HG03060 (cell line): ENCODE measurements around the gene LTBP2.

ENCODE experiments used
- ATAC-seq: cut with Tn5 transposase; IDR thresholded peaks from one replicate; pipeline ENCODE4 v1.9.1; 2021; ENCODE audit warnings: low read depth, moderate number of reproducible peaks; ENCODE audit not compliant: unreplicated experiment

Gene LTBP2

DNA sequence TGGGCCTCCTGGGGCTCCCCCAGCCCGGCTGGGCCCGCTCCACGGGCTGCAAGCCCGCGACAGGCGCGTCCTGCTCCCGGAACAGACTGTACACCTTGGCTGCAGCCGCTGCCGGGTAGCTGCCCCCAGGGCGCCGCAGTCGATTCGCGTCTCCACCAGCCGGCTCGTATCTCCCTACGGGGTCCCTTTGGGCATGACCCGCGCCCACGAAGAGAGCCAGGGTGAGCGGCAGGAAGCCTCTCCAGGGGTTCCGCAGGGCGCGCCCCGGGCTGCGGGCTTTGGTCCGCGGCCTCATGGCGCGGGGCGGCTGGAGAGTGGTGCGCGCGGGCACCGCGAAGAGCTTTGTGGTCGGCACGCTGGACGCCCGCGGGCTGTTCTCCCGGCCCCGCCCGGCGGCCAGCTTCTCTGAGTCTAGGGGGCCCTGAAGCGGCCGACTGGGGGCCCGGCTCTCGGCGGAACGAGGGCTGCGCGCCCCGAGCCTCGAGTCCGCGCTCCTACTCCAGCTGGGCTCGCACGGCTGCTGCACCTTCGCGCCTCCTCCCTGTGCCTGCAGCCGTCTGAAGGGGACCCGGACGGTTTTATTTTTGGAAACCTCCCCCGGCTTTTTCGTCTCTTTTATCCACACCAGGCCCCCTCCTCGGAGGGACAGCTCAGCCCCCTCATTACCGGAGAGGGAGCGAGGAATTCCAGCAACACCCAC is at the start of gene LTBP2:
LTBP2 (minus strand) TSS at position 588 of the 700 bp plus-strand sequence; CDS start at position 295, 293 bp downstream.
- no peak for ATAC-seq

DNA sequence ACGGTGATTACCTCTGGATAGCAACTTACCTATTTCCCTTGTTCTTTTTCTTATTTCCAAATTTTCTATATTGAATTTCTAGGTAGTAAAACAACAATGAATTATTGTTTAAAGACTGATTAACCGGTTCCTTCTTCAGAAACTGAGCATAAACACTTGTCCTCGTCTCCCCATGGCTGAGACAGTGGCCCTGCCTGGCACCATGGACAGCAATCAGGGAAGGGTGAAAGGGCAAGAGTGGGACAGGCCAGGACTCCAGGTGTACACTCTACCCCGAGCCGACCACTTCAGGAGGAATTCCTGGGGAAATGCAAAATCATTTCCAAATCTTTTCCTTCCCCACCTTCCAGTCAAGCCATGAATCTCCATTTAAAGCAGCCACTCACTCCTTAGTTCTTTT is 48.8 kb upstream of the LTBP2 start:
- ATAC-seq: no peak

DNA sequence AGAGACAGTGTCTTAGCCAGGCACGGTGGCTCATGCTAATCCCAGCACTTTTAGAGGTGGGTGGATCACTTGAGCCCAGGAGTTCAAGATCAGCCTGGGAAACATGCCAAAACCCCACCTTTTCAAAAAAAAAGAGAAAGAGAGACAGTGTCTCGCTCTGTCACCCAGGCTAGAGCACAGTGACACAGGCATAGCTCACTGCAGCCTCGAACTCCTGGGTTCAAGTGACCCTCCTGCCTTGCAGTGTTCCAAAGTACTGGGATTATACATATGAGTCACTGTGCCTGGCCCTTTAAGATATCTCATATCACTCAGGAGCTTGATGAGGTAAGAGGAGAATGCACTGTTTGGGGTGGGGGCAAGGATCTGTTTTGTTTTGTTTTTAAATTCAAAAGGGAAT is 48.1 kb upstream of the LTBP2 start:
- ATAC-seq: no peak

DNA sequence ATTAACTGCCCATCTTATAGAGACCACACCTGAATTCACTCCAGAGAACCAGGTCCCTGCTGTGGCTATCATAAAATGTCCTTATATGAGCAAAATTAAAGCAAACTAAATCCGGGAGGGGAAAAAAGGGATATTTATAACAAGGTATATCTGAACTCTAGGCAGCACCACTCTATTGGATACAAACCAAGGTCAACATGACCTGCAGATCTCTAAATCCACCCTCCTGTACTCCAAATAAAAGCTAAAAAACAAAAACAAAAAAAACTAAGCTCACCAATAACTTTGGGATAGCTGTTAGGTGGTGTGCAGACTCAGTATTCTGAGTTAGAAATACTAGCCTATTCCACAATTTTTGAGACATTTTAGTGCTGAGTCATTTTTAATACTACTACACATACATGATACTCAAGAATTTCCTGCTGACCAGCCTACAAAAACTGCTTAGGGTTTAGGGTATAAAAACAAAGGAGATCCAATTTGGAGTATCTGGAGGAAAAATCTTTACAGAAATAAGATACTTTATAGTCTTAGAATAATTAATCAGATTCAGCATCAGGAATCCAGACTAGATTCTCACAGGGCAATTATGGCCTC is 46.6 kb upstream of the LTBP2 start:
- no peak for ATAC-seq

DNA sequence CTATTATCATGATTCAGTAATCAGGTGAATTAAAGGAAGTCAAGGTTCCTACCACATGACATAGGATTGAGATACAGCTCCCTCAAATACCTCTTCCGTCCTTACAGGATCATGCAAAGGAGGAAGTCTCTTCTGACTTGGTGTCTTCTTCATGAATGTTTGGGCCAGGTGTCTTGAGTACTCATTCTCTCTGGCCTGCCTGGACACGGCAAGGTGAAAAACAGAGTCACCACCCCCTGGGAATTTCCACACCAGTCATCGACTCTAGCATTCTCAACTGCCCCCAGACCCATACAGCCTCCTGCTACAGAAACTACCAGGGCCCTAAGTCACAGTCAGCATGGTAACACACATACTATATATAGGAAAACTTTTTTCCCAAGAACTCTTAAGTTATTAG is 44.9 kb upstream of the LTBP2 start:
- no peak for ATAC-seq

DNA sequence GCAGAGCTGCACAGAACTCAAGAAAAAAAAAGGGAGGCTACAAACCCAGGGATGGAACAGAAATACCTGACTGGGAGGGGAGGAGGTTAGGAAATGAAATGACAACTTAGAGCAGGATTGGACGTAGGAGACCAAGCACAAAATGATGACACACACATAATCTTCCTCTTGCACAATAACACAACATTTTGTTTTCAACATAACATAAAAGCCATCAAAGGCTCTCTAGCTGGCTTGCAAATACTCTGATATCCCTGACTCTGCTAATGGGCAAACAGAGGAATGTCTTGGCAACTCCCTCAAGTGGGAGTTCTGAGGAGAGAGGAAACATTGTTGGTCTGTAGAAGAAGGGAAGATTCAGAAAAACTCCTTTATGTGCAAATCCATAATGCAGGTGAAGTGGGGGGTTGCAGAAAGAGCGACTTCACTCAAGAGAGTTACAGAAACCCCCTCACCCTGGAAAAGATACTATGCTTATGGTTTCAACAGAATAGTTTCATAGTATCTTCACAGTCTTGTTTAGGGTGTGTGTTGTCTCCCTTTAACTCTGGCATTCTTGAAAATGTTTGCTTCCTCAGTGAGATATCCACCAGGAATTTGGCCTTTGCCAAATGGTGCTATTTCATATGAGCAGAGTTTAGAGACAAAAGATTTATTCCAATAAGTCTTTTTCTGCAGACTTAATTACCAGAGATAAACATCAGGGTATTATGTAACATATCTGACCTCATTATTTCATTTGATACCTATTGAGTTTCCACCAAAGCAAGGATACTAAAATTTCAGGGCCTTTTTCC is 43.8 kb upstream of the LTBP2 start:
- no peak for ATAC-seq

DNA sequence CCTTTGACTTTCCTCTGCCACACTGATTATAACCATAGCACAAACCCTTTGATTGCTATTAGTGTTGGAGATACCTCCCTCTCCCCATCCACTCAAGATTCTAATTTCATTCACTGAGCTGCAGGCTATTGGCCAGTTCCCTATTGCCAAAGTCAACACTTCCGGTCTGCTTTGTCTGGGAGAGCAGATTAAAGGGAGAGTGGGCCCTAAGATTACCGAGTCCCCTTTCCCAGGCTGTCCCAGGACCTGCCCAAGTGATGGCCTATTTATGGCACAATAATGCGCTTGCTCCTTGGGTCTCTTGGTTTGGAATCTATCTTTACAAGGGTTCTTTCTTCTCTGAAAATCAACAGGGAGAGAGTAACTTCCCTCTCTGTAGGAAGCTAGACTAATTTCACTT is 42.9 kb upstream of the LTBP2 start:
- no peak for ATAC-seq

DNA sequence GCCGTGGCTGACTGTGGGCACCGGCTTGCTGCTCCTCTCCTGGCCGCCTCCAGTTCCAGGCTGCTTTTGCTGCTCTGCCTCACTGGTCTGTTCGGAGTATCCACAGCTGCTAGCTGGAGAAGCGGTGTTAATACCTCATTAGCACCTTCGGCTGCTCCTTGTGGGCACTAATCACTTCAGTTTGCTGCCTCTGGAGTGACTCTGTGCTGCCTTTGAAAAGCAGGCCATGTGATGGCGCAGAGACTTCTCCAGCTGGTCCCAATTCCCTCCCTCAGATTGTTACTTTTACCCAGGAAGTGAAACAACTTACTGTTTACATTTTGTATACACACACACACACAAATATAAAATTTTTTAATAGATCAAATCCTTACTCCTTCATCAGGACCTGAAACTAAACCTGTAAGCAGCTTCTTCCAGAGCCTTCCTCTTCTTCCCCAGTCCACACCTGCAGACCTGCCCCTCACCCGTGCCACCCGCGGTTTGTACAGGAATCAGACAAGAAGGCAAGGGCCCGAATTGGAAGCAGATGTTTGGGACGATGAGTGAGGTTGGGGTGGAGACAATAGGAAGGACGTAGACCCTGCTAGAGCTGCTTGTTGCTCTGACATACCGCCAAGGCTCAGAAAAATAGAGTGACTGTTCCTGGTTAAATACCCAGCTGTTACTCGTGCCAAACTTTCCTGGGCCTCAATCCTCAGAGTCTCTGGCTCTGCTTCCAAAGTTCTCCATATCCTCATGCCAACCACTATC is 41.5 kb upstream of the LTBP2 start:
- ATAC-seq: no peak

DNA sequence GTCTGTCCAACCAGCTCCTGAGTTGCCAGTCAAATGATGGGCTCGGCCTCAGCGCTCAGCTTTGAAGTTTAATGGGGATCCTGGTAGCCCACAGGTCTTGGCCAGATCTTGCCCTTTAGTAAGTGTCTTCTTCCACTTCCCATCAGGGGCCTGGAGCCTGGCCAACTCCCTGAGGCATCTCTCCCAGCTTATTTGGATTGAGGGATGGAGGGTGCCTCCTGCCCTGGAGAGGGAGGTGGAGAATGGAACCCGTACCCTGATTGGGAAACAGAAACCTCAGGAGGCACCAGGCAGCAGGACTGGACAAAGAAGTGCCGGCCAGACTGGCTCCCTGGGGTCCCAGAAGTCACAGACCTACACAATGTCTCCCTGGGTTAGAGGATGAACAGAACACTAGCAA is 40.5 kb upstream of the LTBP2 start:
- ATAC-seq: no peak

DNA sequence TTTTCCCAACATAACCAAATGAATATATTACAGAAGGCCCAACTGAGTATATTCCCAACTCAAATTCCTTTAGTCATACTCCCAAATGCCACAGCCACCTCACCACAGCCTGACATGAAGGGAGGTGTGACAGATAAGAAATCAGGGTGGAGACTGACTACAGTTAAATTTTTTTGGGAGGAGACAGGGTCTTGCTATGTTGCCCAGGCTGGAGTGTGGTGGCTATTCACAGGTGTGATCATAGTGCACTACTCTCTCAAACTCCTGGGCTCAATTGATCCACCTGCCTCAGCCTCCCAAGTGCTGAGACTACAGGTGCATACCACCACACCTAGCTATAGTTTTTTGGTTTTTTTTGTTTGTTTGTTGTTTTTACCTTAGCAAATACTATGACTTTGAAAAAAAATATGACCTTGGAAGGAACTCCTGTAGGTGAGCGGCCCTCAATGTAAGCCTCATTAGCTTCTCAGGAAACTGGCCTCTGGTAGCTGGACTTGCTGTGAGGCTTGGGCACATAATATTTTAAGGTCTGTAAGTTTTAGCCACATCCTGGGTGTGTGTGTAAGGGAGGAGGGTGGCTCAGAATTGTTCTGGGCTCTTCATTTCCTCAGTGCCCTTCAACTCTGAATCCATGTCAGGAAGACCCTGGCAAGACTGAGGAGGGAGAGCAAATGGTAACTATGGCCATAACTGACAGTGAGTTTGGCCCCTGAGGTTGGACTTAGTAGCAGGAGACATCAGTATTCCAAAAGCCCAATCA is 39.1 kb upstream of the LTBP2 start:
- no peak for ATAC-seq

DNA sequence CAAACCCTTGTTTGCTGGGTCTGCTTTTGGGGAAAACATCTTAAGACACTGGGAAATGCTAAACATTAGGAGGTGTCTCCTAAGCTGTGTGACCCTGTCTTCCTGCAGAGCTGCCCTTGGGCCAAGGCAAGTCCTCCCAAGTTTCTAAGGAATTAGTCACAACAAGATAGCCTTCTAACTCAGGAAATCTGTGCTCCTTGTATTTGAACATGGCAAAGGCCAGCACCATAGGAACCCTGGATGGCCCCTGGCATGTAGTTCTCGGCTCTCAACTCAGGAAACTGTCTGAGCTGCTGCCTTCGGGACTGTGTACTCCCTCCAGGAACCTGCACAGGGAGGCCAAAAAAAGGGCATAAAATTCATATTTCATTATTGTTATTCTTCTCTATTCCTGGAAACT is 37.6 kb upstream of the LTBP2 start:
- no peak for ATAC-seq

DNA sequence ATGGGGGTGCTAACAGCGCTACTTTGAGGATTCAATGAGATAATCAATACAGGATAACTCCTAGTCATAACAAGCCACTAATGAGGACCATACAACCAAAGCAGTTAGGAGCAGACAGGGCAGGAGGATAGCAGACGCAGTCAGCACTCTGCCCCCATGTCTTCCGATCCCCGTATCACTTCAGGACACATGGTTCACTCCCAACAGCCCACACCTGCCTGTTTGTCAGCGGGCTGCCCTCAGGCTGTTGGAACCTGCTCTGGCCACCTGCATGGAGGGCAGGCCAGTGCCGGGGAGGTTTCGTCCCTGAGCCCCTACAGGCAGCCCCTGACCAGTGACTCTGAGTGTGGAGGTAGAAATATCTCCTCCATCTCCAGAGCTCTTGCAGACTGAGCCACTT is 37.1 kb upstream of the LTBP2 start:
- no peak for ATAC-seq

DNA sequence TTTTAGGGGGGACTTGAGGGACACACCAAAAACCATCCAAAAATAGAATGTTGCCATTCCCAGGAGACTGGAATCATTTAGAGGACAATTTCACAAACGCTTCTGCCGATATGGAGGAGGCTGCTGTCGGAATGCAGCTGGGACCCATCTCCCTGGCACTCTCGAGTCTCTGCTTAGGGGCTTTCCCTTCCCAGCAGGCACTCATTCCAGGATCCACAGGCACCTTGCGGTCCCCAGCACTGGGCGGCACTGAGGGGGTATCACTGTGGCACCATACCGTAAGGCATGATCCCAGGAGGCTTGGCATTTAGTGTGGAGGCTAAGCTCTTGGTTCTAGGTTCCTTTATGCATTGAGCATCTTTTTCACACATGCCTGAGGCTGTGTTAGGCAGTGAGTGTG is 36.6 kb upstream of the LTBP2 start:
- no peak for ATAC-seq

DNA sequence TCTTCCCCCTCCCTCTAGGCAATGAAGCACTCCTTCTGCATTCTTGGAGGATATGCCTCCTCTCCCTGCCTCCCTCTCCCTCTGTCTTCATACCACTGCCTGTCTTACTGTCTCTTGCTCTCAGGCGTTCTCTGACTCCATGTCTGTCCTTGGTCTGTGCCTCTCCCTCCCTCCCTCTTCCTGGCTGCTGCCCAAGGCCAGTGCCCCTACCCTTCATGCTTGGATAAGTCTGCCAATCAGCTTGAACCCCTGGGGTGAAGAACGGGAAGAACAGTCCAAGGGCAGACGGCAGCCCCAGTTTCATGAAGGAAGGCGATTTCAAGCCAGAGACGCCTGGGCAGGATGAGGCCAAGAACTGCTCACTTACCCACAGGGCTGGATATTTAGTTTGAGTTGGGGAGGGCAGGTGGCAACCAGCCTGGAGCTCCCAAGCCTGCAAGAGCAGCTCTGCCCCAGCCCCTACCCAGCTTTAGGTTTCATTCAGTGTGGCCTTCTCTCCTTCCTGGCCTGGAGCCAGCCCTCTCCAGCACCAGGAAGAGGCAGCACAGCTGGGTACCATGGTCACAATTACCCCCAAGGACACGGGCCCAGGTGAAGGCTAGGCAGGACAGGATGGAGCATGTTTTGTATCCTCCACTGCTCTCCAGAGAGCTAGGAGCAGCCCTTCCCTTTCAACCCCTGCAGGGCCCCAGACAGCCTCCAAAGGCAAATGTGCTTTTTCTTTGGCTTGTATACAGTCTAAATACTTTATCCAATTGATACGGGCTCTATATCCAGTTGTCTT is 35.8 kb upstream of the LTBP2 start:
- no peak for ATAC-seq

DNA sequence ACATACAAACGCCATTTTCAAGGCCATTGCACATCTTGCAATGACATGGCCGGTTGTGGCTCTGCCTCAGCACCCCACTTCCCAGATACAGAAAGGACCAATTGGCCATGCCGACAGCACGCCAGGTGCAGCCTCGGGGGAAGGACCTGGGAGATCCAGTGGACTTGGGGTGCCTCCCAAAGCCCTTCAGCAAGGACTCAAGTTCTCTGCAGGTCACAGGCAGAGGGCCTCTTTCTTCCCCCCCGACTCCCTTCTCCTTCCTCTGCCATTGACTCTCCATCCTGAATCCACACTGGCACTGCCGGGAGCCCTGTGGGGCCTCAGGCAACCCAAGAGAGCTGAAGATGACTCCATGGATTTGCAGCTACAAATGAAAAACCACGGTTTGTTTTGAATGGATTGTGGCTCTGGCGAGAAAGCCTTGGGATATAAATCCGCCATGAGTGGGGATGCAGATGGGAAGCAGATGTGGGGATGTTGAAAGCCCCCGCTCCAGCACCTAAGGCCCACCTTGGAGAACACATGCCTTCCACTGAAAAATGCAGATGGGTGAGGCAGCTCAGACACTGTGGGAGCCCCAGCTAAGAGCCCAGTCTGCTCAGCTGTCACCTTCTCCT is 35.1 kb upstream of the LTBP2 start:
- no peak for ATAC-seq

DNA sequence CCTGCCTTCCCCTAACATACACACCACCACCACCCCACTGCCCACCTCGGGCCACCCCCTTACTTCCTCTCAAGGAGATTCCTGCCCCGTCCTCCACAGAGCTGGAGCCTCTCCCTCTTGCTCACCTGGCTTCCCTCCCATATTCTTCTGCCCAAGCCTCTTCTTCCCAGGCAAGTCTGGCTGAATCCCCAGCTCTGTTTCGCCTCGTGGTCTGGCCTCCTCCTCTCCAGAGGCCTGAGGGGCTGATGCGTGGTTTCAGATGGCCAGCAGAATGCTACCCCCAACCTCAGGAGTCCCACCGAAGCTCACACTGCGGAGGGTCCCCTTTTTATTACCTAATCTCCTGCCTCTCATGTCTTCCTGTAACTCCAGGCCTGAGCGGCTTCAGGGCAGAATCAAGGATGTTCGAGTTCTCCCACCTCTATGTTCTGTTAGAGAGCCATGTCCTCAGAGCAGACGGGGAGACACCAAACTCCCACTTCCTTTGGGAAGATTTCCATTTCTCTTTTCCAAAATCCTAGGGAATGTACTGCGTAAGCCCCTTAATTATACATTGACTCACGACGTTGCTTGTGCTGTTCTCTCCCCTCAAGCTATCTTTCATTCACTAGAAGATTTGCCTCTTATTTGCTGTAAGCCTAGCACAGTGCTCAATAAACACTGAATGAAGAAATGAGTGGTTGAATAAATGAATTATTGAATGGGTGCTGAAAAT is 33.9 kb upstream of the LTBP2 start:
- no peak for ATAC-seq

DNA sequence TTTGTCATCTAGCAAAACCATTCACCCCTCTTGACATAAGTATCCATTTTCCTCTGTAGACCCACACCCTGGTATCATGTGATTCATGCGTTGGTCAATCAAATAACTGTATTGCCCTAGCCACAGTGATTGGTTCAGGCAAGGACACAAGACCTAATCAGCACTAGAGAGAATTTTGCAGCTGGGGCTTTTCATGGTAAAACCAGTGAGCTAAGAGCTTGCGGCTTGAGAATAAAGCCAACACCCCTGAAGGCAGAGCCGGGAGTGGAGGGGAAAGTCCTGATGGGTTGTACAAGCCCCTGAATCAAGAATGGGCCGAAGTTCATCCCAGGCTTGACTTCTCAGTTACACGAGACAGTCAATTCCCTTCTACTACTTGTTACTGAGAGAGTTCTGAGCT is 33.2 kb upstream of the LTBP2 start:
- ATAC-seq: no peak

DNA sequence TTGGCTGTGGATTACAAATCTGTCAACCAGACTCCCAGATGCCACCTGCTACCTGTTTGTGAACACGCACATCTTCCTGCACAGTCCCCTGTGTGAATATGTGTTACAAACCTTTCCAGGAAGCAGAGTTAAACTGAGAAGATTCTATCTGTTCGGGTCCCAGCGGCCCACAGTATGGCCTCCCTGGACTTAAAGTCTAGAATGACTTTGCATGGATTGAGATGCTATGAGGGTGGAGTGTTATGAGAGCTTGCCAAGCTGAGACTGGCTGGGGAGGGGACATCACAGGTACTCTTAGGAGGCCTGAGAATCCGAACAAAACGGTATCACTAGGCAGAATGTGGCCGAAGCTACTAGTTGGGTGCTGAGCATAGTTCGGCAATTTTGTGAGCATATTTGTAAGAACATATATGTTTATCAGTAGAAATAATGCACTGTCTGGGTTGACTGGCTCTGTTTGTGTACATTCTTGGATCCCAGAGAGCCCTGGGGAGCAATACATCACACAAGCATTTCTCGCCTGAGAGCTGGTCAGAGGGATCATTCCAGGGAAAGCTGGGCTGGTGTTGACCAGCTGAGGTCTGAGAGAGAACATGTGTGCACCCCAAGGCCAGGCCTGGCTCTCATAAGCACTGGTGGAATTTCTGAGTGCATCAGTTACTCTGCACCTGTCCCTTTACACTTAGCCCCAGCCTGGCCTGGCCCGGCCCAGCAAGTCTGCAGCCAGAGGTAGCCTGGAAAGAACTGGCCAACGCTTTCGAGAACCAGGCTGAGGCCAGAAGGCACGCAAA is 29.8 kb upstream of the LTBP2 start:
- ATAC-seq: no peak
